IPS-NIHi11 (cell line): ENCODE measurements around the gene MGAT5.
A peak's percentile ranks its signal among the peaks of the same experiment; 100 is the strongest.

Source experiments
- DNase-seq: peaks from one replicate; pipeline ENCODE4 v3.0.0; 2012; ENCODE audit warnings: mixed read lengths, low spot score

MGAT5 gene, protein sequence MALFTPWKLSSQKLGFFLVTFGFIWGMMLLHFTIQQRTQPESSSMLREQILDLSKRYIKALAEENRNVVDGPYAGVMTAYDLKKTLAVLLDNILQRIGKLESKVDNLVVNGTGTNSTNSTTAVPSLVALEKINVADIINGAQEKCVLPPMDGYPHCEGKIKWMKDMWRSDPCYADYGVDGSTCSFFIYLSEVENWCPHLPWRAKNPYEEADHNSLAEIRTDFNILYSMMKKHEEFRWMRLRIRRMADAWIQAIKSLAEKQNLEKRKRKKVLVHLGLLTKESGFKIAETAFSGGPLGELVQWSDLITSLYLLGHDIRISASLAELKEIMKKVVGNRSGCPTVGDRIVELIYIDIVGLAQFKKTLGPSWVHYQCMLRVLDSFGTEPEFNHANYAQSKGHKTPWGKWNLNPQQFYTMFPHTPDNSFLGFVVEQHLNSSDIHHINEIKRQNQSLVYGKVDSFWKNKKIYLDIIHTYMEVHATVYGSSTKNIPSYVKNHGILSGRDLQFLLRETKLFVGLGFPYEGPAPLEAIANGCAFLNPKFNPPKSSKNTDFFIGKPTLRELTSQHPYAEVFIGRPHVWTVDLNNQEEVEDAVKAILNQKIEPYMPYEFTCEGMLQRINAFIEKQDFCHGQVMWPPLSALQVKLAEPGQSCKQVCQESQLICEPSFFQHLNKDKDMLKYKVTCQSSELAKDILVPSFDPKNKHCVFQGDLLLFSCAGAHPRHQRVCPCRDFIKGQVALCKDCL

DNA sequence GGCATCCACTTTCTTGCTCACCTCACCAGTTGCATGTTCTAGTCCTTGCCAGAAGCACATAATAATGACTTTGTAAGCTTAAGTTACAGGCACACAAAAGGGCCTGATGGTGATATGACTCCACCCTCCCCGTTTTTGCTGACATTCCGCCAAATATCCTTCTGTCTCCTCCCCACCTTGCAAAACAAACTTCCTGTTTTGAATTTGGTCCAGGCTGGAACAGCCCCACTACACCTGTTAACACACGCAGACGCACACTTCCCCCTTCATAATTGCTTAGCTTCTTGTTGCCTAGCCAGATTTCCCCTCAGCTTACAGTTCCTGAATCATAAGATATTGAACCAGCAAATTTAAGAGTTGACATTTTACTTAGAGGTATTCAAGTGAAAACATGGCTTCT lies at the start of gene MGAT5:
TSS of gene MGAT5 (plus strand) at position 269 of the 400 bp plus-strand sequence. CDS start 332 bp downstream, outside the sequence.
- DNase-seq = no peak

DNA sequence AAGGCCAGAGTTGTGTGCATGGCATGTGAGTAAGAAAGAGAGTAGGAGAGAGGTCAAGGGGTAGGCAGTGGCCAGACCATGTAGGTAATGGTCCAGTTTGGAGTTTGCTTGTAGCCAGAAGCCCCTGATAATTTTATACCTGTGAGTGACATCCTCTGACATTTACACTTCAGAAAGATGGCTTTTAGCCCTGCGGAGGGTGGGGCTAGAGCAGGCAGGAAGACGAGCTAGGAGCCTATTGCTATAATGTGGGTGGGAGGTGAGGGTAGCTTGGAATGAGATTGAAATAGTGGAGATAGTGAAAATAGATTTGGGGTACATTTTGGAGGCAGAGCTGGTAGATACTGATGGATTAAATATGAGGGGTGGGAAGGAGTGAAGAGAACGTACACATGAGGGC lies 48.8 kb upstream of the MGAT5 start:
- no peak for DNase-seq

DNA sequence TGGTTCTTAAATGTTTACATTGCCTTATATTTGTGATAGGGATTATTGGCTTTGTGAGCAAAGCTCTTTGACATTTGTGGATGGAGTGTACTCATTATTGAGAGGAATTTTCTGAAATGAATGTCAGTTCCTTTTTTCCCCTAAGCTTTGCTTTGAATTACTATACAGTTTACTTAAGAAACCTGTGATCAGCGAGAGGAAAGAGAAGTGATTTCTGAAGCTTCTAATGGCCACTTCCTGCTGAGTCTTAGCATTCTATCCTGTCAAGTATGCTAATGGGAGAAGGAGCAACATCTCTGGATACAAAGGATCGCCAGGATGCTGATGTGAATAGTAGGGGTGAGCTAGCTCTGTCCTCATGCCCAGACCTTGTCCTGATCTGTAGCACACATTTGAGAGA lies 47.8 kb upstream of the MGAT5 start:
- no peak for DNase-seq

DNA sequence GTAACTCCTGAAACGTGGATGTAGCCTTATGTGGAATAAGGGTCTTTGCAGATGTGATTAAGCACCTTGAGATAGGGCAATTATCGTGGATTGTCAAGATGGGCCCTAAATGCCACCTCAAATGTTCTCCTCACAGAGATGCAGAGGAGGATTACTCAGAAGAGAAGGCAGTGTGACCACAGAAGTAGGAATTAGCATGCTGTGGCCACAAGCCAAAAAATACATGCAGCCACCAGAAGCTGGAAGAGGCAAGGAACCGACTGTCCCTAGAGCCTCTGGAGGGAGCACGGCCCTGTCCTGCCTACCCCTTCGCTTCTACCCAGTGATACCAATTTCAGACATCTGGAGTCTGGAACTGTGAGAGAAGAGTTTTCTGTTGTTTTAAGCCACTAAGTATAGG lies 47.3 kb upstream of the MGAT5 start:
- no peak for DNase-seq

DNA sequence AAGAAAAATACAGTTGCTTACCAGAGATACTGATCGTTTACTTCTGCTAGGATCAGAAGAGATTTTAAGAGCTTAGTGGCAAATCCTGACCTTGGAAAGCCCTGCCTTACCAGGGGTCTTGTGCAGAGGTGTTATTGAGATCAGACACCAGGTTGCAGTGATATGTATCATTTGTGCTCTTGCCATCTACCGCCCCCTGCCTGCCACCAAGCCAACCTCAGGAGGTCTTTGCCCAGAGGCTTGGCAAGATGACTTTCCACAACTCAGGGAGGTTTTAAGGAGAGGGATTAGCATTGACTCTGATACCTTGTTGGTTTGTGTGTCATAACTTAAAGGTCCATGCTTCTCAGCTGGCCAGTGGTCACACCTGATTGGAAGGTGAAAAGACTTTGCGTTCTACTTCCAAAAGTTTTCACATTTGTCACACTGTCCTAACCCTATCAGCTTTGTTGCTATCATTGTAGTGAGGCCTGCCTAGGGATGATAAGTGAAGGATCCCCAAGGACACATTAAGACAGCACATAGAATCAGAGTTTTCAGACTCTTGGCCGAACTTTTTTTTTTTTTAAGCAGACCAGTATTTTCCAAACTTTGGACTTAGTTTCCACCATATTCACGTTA lies 46.2 kb upstream of the MGAT5 start:
- DNase-seq = peak; percentile 69

DNA sequence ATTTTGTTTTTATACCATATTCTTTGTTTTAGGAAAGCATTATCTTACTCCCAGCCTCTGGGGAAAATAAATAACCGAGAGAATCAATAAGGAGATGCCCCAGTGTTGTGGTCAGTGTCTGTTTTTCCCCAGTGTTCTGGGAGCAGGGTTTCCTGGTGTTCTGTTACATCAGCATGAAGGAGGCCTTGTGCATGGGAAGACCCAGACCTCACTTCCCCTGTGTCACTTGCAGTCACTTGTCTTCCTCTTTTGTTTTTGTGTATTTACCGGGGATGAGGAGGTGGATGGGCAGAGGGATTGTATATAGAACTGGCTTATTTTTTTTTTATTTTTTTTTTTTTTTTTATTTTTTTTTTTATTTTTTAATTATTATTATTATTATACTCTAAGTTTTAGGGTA lies 45.0 kb upstream of the MGAT5 start:
- DNase-seq = no peak

DNA sequence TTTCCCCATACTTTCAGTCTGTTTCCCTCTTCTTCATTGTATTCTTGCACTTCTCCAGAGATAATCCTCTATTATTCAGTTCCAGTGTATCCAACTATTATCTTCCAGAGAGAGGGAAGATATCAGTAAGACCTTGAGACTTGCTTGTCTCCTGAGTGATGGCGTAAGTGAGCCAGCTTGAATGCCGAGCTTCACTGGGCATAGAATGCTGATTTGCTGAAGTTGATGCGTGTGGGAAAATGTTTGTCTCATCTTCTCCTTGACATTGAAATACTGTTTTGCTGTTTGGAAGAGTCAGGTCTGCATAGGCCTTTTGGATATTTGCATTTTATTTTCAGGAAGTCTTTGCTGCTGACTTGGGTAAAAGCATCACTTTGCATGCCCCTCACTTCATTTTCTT lies 41.1 kb upstream of the MGAT5 start:
- DNase-seq = no peak

DNA sequence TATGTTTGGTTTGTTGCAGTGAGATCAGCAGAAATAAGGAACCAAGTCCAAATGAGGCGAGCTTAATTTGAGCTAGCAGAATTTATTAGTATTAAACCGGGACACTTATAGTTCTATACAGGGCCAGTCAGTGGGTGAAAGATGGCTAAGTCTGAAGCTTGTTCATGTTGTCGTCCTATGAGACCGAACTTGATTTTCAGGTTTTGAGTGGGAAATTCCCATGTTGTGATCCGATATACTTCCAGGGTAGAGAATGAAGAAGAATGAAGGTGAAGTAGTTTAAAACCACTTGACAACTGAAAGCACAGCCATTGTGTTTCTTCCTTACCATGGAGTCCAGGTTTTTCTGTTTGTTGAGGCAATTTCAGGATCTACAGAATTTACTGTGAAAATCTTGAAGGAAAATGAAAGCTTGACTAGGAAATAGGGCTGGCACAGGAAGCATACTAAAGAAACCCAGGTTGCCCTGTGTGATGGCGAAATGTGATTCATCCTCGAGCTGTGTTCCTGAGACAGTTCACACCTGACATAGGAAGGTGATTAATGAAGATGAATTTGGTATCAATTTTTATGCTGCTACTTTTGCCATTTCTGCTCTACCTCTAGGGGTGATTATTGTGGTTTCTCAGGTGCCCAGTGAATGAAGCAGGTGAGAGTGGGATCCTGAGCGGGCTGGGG lies 37.6 kb upstream of the MGAT5 start:
- no peak for DNase-seq

DNA sequence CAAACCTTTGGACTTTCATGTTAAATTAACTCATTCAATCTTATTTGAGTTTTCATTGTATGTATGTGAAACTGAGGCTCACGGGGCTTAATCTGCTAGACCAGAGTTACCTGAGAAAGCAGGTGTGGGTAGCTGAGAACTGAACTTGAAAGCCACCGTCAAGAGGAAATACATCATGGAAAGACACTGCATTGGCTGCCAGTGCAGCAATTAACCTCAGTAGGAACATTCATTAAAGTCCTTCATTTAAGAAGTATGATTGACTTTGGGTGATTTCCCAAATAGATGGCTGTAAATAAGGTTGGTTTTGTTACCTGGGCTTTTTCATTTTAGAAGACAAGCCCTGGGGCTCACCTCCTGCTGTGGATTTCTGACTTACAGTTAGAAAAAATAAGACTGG lies 36.5 kb upstream of the MGAT5 start:
- DNase-seq = no peak

DNA sequence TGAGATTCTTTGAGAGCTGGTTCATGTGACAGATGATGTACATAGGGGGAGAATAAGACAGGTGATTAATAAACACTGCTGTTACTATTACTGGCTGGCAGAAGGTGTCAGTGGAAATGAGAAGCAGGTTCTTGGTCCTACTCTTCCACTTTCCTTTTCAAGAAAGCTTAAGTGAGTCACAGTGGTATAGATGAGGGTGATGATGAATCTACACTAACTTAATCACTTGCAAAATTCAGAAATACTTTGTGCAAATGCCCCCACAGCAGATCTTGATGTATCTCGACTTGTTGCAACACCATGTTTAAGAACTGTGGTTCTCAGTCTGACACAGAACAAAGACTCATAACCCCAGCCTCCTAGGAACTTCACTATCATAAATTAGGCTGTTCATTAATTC lies 35.9 kb upstream of the MGAT5 start:
- no peak for DNase-seq

DNA sequence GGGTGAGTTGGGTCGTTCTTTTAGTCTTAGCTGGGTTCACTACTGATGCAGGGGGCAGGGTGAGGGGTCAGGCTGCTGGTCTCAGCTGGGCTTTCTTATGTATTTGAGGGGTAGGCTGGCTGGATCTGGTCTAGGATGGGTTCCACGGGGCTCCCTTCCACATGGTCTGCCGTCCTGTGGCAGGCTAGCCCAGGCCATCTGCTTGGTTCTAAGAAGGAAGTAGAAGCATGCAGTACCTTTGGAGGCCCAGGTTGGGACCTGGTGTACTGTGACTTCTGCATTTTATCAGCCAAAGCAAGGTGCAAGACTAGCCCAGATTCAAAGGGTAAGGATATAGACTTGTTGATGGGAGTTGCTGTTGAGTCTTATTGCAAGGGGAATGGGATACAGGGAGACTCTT lies 35.5 kb upstream of the MGAT5 start:
- no peak for DNase-seq

DNA sequence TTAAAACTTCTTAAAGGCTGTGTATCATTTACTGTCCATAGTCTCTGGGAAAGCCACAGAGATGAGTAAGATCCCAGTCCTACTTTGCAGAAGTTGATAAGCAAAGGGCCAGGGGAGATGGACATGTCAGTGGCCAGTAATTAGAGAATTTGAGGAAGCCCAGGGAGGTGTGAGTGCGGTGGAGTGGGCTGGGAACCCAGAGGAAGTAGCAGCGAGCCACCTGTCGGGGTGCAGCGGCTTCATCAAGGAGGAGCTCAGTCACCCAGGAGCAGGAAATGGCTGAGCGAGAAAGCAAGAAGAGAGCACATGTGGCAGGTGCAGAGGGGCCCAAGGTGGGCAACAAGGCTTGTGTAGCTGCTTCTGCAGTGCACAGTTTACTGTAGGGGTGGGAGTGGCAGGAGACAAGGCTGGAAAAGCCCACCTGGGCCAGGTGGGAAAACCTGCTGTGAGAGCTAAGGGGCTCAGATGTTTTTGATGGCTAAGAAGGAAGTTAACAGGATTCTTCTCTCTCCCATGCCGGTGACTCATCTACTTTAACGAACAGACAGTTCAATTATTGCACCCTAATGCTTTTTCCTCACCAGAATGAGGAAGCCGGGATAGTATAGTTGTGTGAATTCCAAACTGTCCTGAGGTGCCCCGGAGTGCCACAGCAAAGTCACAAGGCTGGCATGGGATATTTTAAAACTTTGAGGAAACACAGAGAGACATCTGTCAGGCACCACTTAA lies 34.8 kb upstream of the MGAT5 start:
- DNase-seq = no peak

DNA sequence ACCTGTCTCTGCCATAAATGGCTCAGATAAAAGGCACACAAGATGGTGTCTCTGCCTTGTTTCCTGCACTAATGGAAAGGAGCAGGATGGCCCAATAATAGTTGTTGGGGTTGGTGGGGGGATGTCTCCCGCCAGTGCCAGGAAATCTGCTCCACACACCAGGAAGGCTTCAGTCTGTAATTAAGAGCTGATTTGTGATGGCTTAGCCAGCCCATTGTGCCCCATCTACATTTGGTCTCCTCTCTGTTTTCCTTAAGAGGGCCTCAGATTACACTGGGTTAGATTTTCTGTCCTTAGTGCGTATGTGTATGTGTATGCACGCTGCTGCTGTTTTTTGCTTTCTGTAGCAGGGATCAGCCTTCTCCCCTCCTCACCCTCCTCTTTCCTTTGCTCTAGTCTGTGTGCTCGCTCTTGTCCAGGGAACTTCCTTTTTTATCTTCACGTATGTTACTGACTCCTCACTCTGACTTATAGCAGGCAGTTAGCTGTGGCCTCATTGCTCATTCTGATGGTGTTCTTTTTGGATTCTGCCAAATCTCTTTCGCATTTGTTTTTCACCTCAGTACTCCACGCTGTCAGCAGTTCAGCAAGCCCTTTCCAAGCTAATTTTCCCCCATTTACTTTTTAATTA lies 33.4 kb upstream of the MGAT5 start:
- DNase-seq = no peak

DNA sequence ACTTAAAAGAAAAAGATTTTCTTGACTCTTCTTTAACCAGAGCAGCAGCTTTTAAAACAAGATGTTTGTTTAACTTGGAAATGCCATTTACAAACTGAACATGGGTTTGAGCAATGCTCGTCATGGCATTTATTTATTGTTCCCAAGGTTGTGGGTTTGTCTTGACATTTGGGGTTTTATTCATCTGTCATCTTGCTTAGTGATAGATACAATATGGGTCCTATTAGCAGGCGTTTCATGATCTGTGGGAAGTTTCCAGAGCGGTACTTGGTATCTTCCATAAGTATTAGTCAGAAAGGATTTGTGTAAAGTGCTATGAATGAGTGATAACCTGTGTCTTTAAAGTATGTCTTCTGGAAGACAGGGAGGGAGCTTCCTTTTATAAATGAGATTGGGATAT lies 29.9 kb upstream of the MGAT5 start:
- DNase-seq = no peak

DNA sequence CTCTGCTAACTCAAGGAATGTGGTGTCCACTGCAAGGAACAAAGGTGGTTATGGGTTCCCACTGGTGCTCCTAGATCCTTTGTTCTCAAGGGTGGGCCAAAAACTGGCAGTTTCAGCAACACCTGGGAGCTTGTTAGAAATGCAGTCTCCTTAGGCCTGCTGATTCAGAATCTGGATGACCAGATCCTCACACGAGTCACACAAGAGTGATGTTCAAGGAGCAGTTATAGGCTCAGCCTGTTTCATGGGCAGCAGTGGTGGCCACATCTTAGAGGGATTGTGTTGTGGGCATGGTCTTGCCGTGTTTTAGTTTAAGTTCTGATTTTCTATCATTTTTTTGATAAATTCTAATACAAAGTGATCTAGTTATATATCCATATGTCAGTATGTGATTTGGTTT lies 28.7 kb upstream of the MGAT5 start:
- DNase-seq = no peak

DNA sequence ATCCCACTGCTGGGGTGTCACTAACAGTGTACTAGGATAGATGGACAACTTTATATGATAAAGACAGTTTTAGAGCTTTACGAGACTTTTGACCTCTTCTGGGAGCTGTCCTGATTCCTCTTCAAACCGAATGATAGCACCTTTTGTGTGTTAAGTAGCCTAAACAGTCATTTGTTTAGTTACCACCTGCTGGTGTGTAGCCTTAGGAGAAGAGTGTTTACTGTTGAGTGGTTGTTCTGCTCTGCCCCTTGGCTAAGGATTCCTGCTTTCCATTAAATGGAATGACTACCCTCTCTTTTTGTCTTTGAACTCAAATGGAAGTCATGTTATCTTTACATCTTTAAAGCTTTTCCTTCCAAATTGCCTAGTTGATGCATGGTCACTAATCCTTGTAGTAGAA lies 28.0 kb upstream of the MGAT5 start:
- no peak for DNase-seq

DNA sequence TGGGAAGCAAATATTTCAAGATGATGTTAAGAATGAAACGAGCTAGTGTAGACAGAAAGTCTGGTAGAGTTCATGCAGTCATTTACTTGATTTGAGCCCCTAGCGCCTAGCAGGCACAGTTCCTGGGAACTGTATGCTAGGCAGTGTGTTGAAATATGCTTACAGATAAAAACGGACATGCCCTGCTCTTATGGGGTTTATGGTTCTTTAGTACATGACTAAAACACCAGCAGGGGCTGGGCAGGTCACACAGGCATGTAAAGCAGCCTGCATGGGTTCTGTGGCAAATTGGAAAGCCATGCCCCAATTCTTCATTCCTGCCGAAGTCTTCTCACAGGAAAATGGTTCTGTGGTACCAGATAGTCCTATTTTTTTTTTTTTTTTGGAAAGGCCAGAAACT lies 27.3 kb upstream of the MGAT5 start:
- no peak for DNase-seq

DNA sequence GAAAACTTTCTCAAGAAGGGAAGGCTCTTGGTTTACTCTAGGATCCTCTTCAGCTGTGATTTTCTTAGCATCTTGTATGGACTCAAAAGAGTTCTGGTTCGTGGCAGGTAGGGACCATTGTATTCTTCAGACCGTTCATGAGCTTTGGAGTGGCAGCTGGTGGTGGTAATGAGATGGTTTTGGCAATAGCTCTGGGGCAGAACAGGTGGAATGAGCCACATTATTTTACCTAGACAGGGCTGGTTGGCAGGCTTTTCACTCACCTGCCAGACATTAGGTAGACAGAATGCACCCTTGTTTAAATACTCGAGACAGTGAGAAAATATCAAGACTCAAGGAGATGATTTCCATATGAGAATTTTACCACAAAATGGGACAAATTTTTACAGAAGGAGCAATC lies 26.2 kb upstream of the MGAT5 start:
- DNase-seq = no peak

DNA sequence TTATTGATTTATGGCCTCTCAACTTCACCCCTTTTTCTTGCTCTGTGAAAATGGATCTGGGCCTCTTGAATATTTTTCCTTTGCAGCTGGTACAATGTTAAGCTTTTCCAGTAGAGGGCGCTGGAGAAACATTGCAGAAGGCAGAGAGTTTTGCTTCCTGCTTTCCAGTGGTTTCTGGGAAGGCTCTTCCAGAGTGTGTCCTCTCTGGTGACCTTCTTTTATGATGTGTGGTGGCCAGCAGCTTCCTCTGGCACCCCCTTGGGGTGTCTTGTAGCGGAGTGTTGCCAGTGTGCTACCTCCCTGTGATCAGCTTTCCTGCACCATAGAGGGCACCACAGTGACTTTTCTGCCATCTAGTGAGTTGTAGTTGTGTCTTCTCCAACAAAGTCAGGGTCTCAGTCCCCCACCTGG lies 25.4 kb upstream of the MGAT5 start:
- no peak for DNase-seq

DNA sequence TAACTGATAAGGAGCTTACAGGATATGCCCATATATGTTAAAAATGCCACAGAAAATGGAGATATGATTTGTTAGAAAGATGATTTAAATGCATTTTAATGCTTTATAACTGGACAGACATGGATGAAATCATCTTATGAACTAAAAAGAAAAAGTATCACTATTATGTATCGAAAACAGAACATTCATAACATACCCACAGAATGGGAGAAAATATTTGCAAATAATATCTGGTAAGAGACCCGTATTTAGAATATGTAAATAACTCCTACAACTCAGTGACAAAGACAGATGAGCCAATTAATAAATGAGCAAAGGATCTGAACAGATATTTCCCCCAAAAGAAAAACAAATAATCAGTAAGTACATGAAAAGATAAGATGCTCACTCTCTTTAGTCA lies 24.3 kb upstream of the MGAT5 start:
- no peak for DNase-seq

DNA sequence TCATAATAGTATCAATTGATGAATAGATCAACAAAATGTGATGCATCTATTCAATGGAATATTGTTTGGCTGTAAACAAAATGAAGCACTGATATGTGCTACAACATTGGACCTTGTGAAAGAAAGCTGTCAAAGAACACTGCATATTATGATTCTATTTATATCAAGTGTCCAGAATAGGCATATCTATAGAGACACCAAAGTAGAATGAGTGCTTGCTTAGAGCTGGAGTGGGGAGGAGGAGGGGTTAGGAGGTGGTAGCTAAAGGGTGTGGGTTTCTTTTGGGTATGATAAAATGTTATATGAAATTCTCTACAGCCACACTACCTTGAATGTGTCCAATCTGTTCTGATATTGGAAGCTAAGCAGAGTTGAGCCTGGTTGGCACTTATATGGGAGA lies 23.0 kb upstream of the MGAT5 start:
- no peak for DNase-seq
